Medulla oblongata (tissue), 1 donor: ENCODE measurements around the gene PNPLA2.

Source experiments
- DNase-seq: peaks from one replicate; pipeline ENCODE4 v3.0.0-alpha.2; 2015; ENCODE audit errors: extremely low spot score

Gene PNPLA2

DNA sequence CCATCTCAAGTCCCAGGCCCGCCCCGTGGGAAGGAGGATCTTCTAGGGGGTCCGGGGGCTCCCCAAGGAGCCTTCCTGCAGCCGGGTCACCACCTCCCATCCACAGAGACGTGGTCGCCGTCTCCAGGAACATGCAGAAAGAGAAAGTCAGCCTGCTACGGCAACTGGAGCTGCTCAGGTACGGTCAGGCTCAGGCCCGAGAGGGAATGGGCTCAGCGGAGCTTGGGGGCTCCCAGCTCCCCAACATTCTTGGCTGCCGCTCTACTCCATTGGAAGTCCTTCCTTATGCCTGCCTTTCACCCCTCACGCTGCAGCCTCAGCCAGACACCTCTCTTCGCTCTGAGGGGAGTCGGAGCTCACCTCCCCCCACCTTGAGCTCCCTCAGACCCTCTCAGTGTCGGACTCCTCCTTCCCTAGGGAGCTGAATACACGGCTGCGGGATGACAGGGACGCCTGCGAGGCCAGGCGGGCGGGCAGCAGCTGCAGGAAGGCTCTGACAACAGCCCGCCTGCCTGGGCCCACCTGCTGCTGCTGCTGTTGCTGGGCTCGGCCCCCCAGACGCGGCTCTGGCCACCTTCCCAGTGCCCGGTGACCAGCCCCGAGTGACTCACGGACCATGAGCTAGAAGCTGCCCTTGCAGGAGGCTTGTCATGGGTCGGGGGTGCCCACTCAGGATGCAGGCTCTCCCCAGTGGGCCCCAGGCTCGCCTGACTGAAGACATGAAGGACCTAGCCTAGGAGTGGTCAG lies 12.6 kb downstream of the PNPLA2 start:
- DNase-seq: no peak

DNA sequence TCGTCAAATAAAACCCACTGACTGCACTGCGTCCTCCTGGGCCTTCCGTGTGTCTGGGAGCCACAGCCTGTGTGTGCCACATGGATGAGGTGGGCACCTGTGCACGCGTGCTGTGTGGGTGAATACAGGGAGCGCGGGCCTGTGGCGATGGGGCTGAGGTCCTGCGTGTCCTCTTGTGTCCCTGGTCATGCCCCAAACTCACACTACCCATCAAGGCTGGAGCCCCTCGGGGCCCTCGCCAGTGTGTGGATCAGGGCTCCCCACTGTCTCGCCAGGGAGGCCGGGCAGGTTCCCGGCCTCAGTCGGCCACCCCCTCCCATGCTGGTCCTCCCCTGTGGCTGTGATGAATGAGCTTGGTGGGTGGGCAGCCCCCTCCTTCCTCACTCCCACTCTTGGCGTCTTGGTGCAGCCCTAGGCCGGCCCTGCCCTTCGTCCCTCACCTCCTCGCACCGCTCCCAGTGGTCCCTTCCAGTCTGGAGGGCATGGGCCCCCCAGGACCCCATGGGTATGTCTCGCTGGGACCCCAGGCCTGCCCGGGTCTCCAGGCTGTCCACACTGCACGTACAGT lies 13.3 kb downstream of the PNPLA2 start:
- DNase-seq: no peak

DNA sequence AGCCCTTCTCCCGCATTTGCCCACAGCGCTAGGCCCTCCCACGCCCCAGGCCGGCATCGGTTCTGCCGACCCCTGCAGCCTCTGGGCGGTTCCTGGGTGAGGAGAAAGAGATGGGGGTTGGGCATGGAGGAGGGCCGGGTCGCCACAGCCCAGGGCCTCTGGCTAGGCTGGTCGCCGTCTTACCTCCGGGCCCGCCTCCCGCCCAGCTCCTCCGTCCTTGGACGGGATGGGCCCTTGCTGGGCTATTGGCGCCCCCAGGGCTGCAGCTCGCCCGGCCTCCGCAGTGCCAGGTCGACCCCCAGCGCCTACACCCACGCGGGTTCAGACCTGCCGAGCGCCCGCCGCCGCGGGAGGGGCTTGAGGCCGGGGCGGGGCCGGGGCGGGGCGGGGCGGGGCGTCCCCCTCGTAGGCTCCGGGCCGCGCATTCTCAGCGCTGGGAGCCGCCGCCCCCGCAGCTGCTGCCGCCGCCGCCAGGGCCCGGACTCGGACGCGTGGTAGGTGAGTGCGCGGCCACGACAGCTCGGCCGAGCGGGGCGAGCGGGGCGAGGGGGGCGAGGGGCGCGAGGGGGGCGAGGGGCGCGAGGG lies 13.9 kb downstream of the PNPLA2 start, which contains the start of gene CD151:
CD151 (plus strand) TSS at position 424 of the 585 bp plus-strand sequence. CDS start 3,118 bp downstream, outside the sequence.
- no peak for DNase-seq

DNA sequence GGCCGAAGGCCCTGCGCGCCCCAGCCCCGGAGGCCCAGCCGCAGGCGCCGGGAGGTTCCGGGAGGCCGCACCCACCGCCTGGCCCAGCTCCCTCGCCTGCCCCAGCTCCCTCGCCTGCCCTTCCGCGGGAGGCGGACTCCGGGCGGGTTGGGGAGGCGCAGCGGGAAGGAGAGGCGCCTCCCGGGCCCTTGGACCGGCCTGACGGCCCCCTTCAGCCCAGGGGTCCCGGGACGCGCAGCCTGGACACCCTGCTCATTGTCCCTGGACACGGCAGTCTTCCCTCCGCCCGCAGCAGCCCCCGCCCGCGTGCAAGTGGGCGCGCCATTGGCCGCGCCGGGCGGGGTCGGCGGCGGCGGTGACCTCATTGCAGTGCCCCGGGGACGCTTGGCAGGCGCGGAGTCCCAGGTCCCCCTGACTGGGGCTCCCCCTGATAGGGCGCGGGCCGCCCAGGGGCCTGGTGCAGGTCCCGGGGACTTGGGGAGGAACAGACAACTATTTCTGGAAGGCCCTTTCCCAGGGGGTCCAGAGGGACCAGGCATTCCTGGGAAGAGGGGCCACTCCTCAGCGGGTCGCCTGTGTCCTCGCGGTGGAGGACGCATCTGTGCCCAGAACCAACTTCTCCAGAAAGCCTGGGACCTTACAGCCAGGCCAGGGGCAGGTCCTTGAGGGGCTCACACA lies 14.5 kb downstream of the PNPLA2 start:
- no peak for DNase-seq

DNA sequence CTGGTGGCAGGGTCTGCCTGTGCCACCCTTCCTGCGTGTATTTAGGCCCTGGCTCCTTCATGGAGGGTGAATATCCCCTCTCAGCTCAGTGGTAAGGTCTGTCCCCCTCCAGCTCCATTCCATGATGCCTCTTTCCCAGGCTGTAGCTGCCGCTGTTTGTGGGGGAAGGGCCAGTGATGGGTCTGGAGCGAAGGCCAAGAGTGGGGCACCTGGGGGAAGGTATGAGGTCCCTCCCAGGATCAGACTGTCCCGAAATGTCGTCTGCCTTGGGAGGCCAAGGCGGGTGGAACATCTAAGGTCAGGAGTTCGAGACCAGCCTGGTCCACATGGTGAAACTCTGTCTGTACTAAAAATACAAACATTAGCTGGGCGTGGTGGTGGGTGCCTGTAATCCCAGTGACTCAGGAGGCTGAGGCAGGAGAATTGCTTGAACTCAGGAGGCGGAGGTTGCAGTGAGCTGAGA lies 15.2 kb downstream of the PNPLA2 start:
- no peak for DNase-seq

DNA sequence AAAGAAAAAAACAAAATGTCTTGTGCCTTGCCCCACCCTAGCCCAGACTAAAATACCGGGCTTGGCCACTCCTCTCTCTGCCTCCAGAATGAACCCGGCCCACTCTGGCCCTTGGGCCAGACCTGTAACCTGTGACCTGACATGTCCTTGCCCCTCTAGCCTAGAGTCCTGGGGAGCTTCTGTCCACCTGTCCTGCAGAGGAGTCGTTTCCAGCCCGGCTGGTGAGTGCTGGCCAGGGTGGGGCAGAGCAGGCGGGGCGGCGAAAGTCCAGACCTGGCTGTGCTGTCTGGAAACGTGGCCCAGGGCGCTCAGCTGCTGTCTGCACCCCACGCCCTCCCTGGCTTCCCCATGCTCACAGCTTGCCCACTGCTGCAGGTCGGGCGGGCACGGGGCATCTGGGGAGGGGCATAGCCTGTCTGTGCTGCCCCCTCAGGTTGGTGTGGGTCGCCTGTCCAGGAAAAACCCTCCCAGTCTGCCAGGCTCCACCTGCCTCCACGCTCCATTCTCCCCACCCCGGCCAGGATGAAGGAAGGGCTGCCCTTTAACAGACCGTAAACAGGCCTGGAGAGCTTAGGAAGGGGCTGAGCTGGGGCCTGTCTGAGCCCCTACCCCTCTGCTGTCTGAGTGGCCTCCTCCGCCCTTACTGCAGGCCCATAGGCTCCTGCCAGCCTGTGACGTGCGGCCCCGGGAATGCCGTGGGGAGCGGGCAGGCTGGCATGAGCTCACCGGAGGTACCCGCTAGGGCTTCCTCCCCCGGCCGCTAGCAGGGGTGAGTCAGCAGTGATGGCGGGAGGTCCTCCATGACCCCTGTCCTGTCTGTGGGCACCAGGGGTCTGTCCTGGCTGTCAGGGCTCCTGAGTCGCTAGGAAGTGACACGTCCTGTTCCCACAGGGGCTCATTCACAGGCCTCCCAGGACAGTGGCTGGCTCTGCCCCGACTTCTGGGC lies 15.9 kb downstream of the PNPLA2 start:
- DNase-seq: peak; percentile 43

DNA sequence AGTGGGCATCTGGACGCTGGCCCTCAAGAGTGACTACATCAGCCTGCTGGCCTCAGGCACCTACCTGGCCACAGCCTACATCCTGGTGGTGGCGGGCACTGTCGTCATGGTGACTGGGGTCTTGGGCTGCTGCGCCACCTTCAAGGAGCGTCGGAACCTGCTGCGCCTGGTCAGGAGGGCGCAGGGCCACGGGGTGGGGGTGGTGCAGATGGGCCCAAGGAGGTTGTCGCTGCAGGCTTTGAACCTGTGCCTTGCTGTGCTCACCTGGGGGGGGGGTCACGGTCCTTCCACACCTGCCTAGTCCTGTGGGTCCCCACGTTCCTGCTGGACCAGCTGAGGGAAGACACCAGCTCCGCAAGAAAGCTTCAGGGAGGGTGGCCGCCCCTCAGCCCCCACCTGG lies 17.6 kb downstream of the PNPLA2 start:
- DNase-seq: no peak

DNA sequence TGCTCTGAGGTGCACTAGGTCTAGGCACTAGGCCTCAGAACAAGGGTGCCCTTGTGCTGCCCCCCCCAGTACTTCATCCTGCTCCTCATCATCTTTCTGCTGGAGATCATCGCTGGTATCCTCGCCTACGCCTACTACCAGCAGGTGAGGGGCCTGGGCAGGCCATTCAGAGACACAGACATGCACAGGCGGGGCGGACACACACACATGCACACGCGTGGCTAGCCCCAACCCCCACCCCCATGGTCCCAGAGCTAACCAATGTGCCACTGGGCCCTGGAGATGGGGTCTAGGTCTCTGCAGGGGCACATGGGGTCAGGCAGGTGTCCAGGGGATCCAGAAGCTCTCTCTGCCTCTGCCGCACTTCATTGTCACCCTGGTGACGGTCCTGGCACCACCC lies 18.0 kb downstream of the PNPLA2 start:
- DNase-seq: no peak

DNA sequence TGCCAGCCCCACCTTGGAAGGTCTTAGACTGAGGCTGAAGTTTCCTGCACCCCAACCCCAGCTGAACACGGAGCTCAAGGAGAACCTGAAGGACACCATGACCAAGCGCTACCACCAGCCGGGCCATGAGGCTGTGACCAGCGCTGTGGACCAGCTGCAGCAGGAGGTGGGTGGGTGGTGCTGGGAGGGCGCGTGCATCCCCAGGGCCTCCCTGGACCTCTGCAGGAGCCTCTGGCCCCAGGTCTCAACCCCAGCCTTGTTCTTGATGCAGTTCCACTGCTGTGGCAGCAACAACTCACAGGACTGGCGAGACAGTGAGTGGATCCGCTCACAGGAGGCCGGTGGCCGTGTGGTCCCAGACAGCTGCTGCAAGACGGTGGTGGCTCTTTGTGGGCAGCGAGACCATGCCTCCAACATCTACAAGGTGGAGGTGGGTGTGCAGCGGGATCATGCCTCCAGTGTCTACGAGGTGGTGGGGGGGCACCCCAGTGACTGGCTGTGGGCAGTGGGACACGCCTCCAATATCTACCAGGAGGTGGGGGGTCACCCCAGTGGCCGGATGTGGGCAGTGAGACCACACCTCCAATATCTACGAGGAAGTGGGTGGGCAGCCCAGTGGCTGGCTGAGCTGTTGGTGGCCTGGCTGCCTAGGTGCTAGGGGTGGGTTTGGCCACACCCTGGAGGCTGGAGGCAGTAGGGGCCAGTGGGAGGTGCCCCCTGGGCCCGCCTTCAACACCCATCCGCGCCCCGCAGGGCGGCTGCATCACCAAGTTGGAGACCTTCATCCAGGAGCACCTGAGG lies 18.7 kb downstream of the PNPLA2 start:
- DNase-seq: no peak

DNA sequence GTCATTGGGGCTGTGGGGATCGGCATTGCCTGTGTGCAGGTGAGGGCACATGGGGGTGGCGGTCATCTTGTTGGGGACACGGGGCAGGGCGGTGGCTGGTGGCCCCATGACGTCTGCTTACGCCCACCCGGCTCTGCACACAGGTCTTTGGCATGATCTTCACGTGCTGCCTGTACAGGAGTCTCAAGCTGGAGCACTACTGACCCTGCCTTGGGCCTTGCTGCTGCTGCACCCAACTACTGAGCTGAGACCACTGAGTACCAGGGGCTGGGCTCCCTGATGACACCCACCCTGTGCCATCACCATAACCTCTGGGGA lies 19.2 kb downstream of the PNPLA2 start:
- no peak for DNase-seq

DNA sequence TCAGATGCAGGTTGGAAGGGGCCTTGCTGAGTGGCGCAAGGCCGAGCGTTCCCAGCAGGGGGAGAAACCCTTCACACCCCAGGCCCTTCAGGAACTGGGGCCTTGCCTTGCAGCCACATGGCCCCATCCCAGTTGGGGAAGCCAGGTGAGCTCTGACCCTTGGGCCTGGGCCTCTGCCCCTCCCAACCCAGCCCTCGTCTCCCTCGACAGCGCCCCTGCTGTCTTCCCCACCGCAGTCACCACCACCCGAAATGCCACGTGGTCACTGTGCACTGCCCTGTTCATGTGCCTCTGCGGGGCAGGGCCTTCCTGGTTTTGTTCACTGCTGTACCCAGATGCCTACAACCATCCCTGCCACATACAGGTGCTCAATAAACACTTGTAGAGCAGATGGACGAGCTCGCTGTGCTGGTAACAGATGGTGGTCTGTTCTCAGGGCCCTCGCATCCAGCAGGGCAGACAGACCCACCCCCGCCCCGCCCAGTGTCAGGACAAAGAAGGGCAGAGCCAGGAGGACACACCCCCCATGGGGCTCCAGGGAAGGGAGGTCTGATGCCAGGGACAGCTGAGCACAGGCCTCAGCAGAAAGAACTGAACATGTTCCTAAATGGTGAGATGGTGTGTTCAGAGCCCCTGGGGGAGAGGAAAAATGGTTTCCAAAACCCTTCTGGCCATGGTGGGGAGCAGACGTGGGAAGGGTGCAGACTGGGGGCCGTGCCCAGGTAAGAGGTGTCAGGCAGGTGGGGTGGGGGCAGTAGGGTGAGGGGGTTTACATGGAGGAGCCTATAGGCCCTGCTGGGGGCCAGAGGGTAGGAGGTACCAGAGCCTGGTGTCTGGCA lies 19.9 kb downstream of the PNPLA2 start:
- no peak for DNase-seq

DNA sequence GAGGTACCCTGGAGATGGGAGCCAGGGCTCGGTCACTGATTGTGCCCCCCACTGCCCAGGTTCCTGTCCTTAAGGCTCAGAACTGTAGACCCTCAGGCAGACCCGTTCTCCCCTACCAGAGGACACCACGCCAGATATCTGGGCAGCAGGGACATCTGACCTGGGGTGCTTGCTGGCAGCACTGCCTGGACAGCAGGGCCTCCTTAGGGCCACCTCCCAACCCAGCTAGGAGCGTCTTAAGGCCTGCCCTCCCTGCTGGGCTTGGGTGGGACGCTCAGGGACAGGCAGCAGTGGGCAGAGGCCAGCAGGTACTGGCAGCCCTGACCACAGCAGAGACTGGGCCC lies 20.5 kb downstream of the PNPLA2 start:
- no peak for DNase-seq

DNA sequence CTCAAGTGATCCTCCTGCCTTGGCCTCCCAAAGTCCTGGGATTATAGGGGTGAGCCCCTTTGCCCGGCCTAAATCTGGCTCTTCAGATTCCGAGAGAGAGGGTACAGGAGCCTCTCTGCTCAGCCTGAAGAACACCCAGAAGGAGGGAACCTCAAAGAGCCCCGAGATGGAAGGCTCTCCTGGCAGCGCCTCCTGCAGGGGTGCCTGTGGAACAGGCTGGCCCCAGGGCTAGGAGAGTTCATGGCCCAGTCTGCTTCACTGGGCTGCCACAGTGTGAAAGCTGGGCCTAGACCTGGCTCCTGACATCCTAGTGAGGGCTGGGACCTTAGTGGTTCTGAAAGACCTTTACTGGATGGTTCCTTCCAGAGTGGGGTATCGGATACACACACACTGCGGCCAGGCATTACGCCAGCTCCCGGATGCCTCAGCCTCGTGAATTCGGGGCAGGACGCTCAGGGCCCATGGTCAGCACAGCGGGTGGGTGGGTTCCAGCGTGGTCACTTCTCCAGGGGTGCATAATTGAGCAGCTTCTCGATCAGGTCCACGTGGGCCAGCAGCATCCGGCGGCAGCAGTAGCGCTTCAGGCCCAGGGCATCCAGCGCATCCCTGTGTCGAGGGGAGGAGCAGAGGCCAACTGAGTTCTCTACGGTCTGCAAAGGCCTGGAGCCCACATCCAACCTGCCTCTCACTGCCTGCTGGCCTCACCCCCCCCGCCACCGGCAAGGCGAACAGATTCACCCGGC lies 21.3 kb downstream of the PNPLA2 start:
- DNase-seq: no peak

DNA sequence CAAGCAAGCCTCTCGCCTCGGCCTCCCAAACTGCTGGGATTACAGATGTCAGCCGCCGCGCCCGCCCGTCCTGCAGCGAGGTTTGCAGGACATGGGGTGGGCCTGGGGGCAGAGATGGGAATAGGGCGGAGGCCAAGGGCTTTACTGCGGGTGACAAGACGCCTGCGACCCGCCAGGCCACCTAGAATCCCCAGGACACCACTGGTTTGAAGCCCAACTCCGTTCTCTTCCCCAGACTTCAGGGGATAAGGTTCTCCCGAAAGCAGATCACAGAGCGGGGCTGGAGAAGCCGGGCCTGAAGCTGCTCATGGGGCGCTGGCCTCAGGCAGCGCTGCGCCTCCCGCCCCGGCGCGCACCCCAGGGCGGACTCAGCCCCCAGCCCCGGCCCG lies 23.3 kb downstream of the PNPLA2 start:
- no peak for DNase-seq

DNA sequence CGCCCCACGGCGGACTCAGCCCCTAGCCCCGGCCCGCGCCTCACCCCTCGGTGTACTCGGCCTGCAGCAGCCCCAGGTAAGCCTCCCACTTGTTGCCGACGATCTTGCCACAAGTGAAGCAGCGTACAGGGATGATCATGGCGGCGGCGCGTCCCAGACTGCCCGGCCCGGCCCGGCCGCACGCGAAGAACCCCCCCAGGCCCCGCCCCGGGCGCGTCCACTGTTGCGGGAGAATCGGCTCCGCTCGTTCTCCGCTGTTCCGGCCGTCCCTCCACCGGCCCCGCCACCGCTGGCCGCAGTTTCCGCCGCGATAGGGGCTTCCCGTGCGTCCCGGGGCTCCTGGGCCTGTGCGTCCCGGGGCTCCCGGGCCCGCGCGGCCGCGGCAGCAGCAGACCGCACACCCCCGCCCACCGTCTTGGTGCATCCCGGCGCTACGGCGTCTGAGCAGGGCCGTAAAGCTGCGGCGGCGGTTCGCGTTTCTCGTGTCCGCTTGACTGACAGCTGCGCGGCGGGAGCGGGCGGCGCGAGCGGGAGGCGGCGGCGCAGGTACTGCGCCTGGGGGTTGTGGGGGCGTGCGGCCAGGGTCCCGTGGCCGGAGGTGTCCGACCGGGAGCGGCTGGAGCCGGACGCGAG lies 23.8 kb downstream of the PNPLA2 start, which contains the start of the genes POLR2L and TSPAN4:
POLR2L (minus strand) TSS at position 160 of the 633 bp plus-strand sequence; CDS start at position 139, 21 bp downstream.
TSPAN4 (plus strand) TSS at position 483 of the 633 bp plus-strand sequence. CDS start 7,453 bp downstream, outside the sequence.
- peak; percentile 81 for DNase-seq

DNA sequence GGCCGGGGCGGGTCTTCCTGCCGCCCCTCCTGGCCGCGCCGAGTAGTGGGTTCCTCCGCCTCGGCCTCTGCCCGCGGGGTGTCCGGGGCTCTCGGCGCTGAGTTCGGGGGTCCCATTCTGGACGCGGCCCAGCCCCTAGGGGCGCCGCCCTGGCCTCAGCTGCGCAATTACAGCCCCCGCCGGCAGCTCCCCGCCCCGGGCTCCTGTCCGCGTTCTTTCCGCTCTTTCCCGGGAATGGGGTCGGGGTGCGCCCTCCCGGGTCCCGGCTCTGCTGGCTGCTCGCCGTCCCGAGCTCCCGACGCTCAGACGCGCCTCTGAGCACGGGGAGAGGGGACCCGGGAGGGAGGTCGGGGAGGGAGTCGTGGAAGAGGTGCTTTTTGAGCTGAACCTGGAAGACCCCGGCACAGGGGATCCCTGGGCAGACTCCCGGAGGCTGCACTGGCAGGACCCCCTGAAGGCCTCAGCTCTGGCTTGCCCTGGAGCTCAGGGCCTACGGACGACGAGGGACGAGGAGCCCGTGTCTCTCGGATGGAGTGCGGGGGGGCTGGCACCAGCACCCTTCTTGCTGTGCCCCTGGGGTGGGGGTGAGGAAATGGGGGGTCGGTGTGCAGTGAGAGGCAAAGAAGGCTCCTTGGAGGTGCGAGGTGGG lies 24.5 kb downstream of the PNPLA2 start:
- DNase-seq: no peak

DNA sequence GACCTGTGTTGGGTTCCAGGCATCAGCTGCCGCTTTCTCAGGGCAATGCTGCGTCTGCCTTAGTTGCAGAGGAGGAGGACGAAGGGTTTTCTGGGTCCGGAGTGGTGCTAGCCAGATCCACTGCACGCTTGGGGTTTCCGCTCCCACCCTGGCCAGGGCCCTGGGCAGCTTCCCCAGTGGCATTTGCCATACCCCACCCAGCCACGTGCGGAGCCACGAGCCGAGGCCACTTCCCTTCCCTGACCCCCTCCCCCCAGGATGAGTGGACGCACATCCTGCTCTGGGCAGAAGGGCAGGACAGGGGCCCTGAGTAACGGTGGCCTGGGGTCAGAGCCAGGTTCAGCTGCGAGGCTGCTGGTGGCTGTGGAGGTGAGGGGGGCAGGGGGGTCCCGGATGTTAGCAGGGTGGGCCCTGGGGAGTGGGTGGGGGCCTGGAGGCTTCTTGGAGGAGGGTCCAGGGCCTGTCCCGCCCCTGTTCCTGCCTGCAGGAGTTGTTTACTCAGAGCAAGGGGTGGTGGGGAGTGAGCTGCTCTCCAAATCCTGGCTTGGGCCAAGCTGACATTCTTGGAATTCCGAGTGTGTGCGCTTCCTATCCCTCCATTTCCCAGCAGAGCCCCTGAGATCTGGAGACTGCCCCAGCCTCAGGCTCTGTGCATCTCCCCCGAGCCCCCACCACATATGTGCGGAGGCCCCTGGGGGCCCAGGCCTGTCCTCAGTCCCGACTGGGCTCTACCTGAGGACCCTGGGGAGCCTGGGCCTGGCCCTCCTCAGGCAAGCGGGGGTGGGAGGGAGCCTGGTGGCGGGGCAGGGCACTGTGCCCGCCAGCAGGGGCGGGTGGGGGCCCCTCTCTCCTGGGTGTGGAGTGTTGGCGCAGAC lies 25.3 kb downstream of the PNPLA2 start:
- peak; percentile 56 for DNase-seq
